IMR-90 (cell line): Measurements from ENCODE around the gene IRX1. TPM values are rescaled to one million over a fixed set of nuclear protein-coding genes. Genes with fewer than 3 reads are reported as not detected.

Experiments used
- ATAC-seq: fragments of 200-7000 bp; cut with Tn5 transposase; 2 replicates; pipeline ENCODE4 v1.9.1; 2020; ENCODE audit warnings: low read depth, mild to moderate bottlenecking, moderate library complexity
- BruUV-seq: library from RNA; stranded (reverse); fragments of 400-500 nt; replicated peaks from 2 replicates; lab custom pipeline; 2021; lab: Mats Ljungman, UMichigan
- CTCF ChIA-PET: fragments of 300-600 bp; formaldehyde crosslinking; extraction: SDS; loops from one replicate; lab custom pipeline; 2021; ENCODE audit warnings: antibody characterized with exemption; lab: Yijun Ruan, JAX
- POLR2A ChIA-PET: fragments of 300-600 bp; sonication (Branson Sonifier 250); formaldehyde crosslinking; loops from one replicate; lab custom pipeline; 2022; ENCODE audit warnings: antibody characterized with exemption; ENCODE audit not compliant: unreplicated experiment; lab: Charles Lee
- DNase-seq: peaks from one replicate; pipeline ENCODE4 v3.0.0; 2013
- H2AFZ ChIP-seq: replicated peaks from 2 replicates; pipeline ENCODE3; 2013; ENCODE audit warnings: low read length, mild to moderate bottlenecking; ENCODE audit not compliant: poor library complexity
- H2AK5ac ChIP-seq: 2 replicates; pipeline ENCODE4 v1.6.1; 2013; ENCODE audit warnings: low read depth, low read length, inconsistent platforms
- H2AK9ac ChIP-seq: replicated peaks from 2 replicates; pipeline ENCODE3; 2013; ENCODE audit warnings: mild to moderate bottlenecking, low read depth, low read length, moderate library complexity; ENCODE audit not compliant: poor library complexity
- H2BK120ac ChIP-seq: 2 replicates; pipeline ENCODE4 v1.6.1; 2013; ENCODE audit warnings: low read depth, low read length, inconsistent platforms
- H2BK15ac ChIP-seq: 3 replicates; pipeline ENCODE4 v1.6.1; 2013; ENCODE audit warnings: low read depth, low read length, inconsistent platforms
- H2BK20ac ChIP-seq: 2 replicates; pipeline ENCODE4 v1.6.1; 2013; ENCODE audit warnings: low read depth, mild to moderate bottlenecking, inconsistent platforms, low read length, moderate library complexity
- H2BK5ac ChIP-seq: 2 replicates; pipeline ENCODE4 v1.6.1; 2013; ENCODE audit warnings: mild to moderate bottlenecking, low read depth, low read length, inconsistent platforms; ENCODE audit not compliant: poor library complexity, severe bottlenecking
- H3K14ac ChIP-seq: replicated peaks from 2 replicates; pipeline ENCODE4 v1.6.1; 2013; ENCODE audit warnings: low read depth, low read length, inconsistent platforms
- H3K18ac ChIP-seq: 2 replicates; pipeline ENCODE4 v1.6.1; 2013; ENCODE audit warnings: low read depth, low read length, control low read depth
- H3K23ac ChIP-seq: 2 replicates; pipeline ENCODE4 v1.6.1; 2013; ENCODE audit warnings: low read depth, low read length, inconsistent platforms
- H3K27ac ChIP-seq: 2 replicates; pipeline ENCODE4 v1.5.1; 2013; ENCODE audit warnings: mild to moderate bottlenecking, control low read depth, low read length; ENCODE audit not compliant: insufficient read depth
- H3K27me3 ChIP-seq: 2 replicates; pipeline ENCODE4 v1.6.1; 2013; ENCODE audit warnings: low read length; ENCODE audit not compliant: control insufficient read depth, insufficient read depth
- H3K36me3 ChIP-seq: 2 replicates; pipeline ENCODE4 v1.6.1; 2013; ENCODE audit warnings: low read length, mixed read lengths; ENCODE audit not compliant: control insufficient read depth, insufficient read depth
- H3K4ac ChIP-seq: 2 replicates; pipeline ENCODE4 v1.6.1; 2013; ENCODE audit warnings: low read depth, low read length, inconsistent platforms
- H3K4me1 ChIP-seq: 2 replicates; pipeline ENCODE4 v1.6.1; 2013; ENCODE audit warnings: low read length, mixed read lengths; ENCODE audit not compliant: control insufficient read depth, insufficient read depth
- H3K4me2 ChIP-seq: 2 replicates; pipeline ENCODE4 v1.6.1; 2013; ENCODE audit warnings: low read depth, mild to moderate bottlenecking, control low read depth, low read length, moderate library complexity
- H3K4me3 ChIP-seq: 2 replicates; pipeline ENCODE4 v1.5.1; 2013; ENCODE audit warnings: low read depth, mild to moderate bottlenecking, control low read depth, low read length, moderate library complexity; ENCODE audit not compliant: insufficient read depth
- H3K56ac ChIP-seq: 2 replicates; pipeline ENCODE4 v1.6.1; 2013; ENCODE audit warnings: low read length, inconsistent platforms; ENCODE audit not compliant: insufficient read depth; ENCODE audit errors: extremely low read depth
- H3K79me1 ChIP-seq, 2 experiments: 2 replicates each; pipeline ENCODE4 v1.6.1; 2013; ENCODE audit warnings: low read length in 2 of 2, inconsistent platforms in 1 of 2, low read depth in 1 of 2
- H3K9ac ChIP-seq: 2 replicates; pipeline ENCODE4 v1.6.1; 2013; ENCODE audit warnings: low read depth, low read length, control low read depth
- H3K9me1 ChIP-seq: 2 replicates; pipeline ENCODE4 v1.6.1; 2013; ENCODE audit warnings: low read length, inconsistent platforms; ENCODE audit not compliant: insufficient read depth
- H3K9me3 ChIP-seq: 2 replicates; pipeline ENCODE4 v1.6.1; 2013; ENCODE audit warnings: low read length; ENCODE audit not compliant: control insufficient read depth, insufficient read depth
- H4K20me1 ChIP-seq: 2 replicates; pipeline ENCODE4 v1.6.1; 2013; ENCODE audit warnings: low read length, inconsistent platforms; ENCODE audit not compliant: insufficient read depth
- H4K5ac ChIP-seq: 2 replicates; pipeline ENCODE4 v1.6.1; 2013; ENCODE audit warnings: mild to moderate bottlenecking, low read depth, low read length, control low read depth
- H4K8ac ChIP-seq, 2 experiments: 2 replicates each; pipeline ENCODE4 v1.6.1; 2013; ENCODE audit warnings: low read depth in 2 of 2, low read length in 2 of 2, control low read depth in 1 of 2, inconsistent platforms in 1 of 2
- H4K91ac ChIP-seq: 2 replicates; pipeline ENCODE4 v1.6.1; 2013; ENCODE audit warnings: low read depth, low read length, inconsistent platforms; ENCODE audit not compliant: insufficient read depth
- NFE2L2 ChIP-seq: fragments of 150-350 bp; IDR thresholded peaks from 2 replicates; pipeline ENCODE4 v1.6.1; 2016; ENCODE audit warnings: low read depth, mild to moderate bottlenecking, low read length
- RAD21 ChIP-seq: IDR thresholded peaks from 2 replicates; pipeline ENCODE4 v1.6.1; 2012; ENCODE audit warnings: low read length, improper control_type of control experiment
- WGBS, 2 experiments: methylation state at CpG; one replicate each; pipeline versions ENCODE4 v1.1.5 to v1.1.7; 2013; ENCODE audit warnings: missing lambda C conversion rate in 2 of 2; ENCODE audit not compliant: insufficient read length in 1 of 2; ENCODE audit errors: extremely low coverage in 2 of 2; 5-methylcytosine and 5-hydroxymethylcytosine counted together
- dilution Hi-C: fragments of 300-500 bp; cut with HindIII; formaldehyde crosslinking; loops from one replicate; pipeline ENCODE4 v1.14.3; 2018; ENCODE audit warnings: low sequenced_read_pairs; ENCODE audit not compliant: unreplicated experiment
- in situ Hi-C: fragments of 300-500 bp; cut with MboI; formaldehyde crosslinking; loops from 3 replicates; pipeline ENCODE4 v1.14.3; 2019; ENCODE audit warnings: low sequenced_read_pairs, inconsistent platforms, mixed read lengths
- intact Hi-C: fragments of 100-400 bp; cut with micrococcal nuclease; formaldehyde crosslinking; loops from 2 replicates; pipeline ENCODE4 v1.10.0; 2022
- polyA plus RNA-seq, 3 experiments: library from polyadenylated mRNA; depleted of rRNA; stranded (reverse); fragments of >200 nt; gene quantifications; 2 replicates each; pipeline ENCODE4 v1.2.3, GENCODE V29; 2012; ENCODE audit warnings: low replicate concordance in 1 of 3
- total RNA-seq: library from RNA; depleted of rRNA; stranded (reverse); fragments of >200 nt; gene quantifications from 2 replicates; pipeline ENCODE4 v1.2.3, GENCODE V29; 2012
- TF ChIP-seq, protein P1 (sequence below): conservative IDR thresholded peaks from 2 replicates; pipeline ENCODE4 v1.5.1; 2012; ENCODE audit warnings: mild to moderate bottlenecking, low read depth, low read length, improper control_type of control experiment
- TF ChIP-seq, protein P2 (sequence below): fragments of 150-350 bp; IDR thresholded peaks from 2 replicates; pipeline ENCODE4 v1.6.1; 2017; ENCODE audit warnings: mild to moderate bottlenecking, antibody characterized with exemption, low read length, low read depth

IRX1 gene
- total and polyA plus RNA-seq, 2 of the 4 experiments (the other 2 are of a cell fraction), result not detected

DNA sequence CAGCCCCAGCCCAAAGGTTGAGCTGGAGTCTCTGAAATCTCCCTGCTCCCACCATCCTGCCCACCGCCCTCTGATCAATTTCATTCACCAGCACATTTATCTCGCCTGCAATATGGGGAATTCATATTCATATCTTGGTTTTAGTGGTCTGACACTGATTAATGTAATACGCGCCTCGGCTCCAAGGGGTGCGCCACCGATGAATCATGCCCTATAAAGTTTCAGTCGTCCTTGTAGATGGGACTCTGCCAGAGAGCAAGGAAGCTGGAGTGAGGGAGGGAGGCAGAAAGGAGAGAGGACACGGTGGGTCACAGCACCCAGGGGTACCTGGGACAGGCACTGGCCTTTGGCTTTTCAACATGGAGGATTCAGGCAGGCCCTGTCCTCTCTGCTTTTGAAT, 8.9 kb downstream of the IRX1 start:
- ChIA-PET POLR2A (no interaction called here), CTCF (no interaction called here)
- Histone ChIP-seq H3K79me1 (no peaks in the 10 kb centered on the region), H3K4me1 (no peaks in the 10 kb centered on the region), H4K5ac (no peak overlapping the region), H3K27me3 (peaks cover 29% of the 10 kb centered on the region), H4K91ac (no peak overlapping the region), H3K36me3 (no peaks in the 10 kb centered on the region), H2BK15ac (no peak overlapping the region), H4K8ac (no peak overlapping the region), H2BK5ac (no peak overlapping the region), H2AFZ (no peak overlapping the region), H3K27ac (no peak overlapping the region), H3K4me2 (no peak overlapping the region), H2BK20ac (no peak overlapping the region), H2BK120ac (no peak overlapping the region), H2AK9ac (no peak overlapping the region), H3K9me1 (no peaks in the 10 kb centered on the region), H4K20me1 (no peaks in the 10 kb centered on the region), H3K23ac (no peak overlapping the region), H2AK5ac (no peak overlapping the region), H3K56ac (no peak overlapping the region), H3K18ac (no peak overlapping the region), H3K14ac (no peak overlapping the region), H3K4ac (no peak overlapping the region), H3K4me3 (no peak overlapping the region), H3K9me3 (no peaks in the 10 kb centered on the region), H3K9ac (no peak overlapping the region)
- in situ Hi-C loops (no loop called here), dilution Hi-C loops (no loop called here), intact Hi-C loops (loop anchor here (5.0 kb wide), 1 partner anchor 1842 kb away; no protein-coding TSS in a partner anchor)
- DNase-seq, result no peak
- ATAC-seq, result no peak
- BruUV-seq, result no TSS peak
- WGBS, 2 experiments, result 65% methylated on average over 5 of the region's 9 CpGs; no CpG with 5 or more reads in 1 of the 2 experiments
- TF ChIP-seq, protein P1, sequence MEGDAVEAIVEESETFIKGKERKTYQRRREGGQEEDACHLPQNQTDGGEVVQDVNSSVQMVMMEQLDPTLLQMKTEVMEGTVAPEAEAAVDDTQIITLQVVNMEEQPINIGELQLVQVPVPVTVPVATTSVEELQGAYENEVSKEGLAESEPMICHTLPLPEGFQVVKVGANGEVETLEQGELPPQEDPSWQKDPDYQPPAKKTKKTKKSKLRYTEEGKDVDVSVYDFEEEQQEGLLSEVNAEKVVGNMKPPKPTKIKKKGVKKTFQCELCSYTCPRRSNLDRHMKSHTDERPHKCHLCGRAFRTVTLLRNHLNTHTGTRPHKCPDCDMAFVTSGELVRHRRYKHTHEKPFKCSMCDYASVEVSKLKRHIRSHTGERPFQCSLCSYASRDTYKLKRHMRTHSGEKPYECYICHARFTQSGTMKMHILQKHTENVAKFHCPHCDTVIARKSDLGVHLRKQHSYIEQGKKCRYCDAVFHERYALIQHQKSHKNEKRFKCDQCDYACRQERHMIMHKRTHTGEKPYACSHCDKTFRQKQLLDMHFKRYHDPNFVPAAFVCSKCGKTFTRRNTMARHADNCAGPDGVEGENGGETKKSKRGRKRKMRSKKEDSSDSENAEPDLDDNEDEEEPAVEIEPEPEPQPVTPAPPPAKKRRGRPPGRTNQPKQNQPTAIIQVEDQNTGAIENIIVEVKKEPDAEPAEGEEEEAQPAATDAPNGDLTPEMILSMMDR, result no peak
- no peak for TF ChIP-seq RAD21
- TF ChIP-seq NFE2L2, result no peak
- TF ChIP-seq, protein P2, sequence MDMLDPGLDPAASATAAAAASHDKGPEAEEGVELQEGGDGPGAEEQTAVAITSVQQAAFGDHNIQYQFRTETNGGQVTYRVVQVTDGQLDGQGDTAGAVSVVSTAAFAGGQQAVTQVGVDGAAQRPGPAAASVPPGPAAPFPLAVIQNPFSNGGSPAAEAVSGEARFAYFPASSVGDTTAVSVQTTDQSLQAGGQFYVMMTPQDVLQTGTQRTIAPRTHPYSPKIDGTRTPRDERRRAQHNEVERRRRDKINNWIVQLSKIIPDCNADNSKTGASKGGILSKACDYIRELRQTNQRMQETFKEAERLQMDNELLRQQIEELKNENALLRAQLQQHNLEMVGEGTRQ, result no peak
